Adrenal gland (tissue), 12 donors: ENCODE results near the gene CD163. TPM values are rescaled to one million over a fixed set of nuclear protein-coding genes. Genes with fewer than 3 reads are reported as not detected.
"Not testable (repeated sequence)": the region's sequence is repeated elsewhere in the genome, so short reads cannot be mapped to it uniquely, and the experiment has no call there.

Source experiments
- DNase-seq, 7 donors: peaks; one replicate each; pipeline ENCODE4 v3.0.0-alpha.2; 2019 to 2020
- H3K27ac ChIP-seq, 5 donors: fragments of 200-600 bp; sonication (generic) in 4 of 5; 1 replicate in 3 of 5; 2 replicates in 2 of 5; pipeline versions ENCODE4 v1.5.1 to v1.8.0; 2016 to 2020; ENCODE audit warnings: mild to moderate bottlenecking in 1 of 5
- H3K27me3 ChIP-seq: fragments of 200-600 bp; 2 replicates; pipeline ENCODE4 v1.8.0; 2021
- H3K36me3 ChIP-seq, 2 donors: fragments of 200-600 bp; replicated peaks in 1 of 2; 1 replicate in 1 of 2; 2 replicates in 1 of 2; pipeline versions ENCODE4 v1.5.1 to v1.8.0; 2018 to 2022
- H3K4me1 ChIP-seq, 2 donors: fragments of 200-600 bp; replicated peaks in 1 of 2; 1 replicate in 1 of 2; 2 replicates in 1 of 2; pipeline versions ENCODE4 v1.5.1 to v1.8.0; 2018 to 2021
- H3K4me3 ChIP-seq, 4 donors: fragments of 200-600 bp; sonication (generic) in 3 of 4; one replicate each; pipeline ENCODE4 v1.5.1; 2016 to 2018
- H3K9me3 ChIP-seq, 3 donors: fragments of 200-600 bp; sonication (generic) in 1 of 3; replicated peaks in 1 of 3; 1 replicate in 2 of 3; 2 replicates in 1 of 3; pipeline versions ENCODE4 v1.5.1 to v1.8.0; 2016 to 2021
- POLR2A ChIP-seq, 2 donors: fragments of 450-650 bp; IDR thresholded peaks; one replicate each; pipeline ENCODE4 v1.6.1; 2017; ENCODE audit warnings: antibody characterized with exemption in 2 of 2, mild to moderate bottlenecking in 2 of 2, moderate library complexity in 1 of 2
- WGBS, 4 donors: extraction: QIAGEN DNeasy Blood & Tissue Kit in 2 of 4; methylation state at CpG; one replicate each; pipeline versions ENCODE4 v1.1.5 to v1.1.7; 2013 to 2017; 5-methylcytosine and 5-hydroxymethylcytosine counted together
- intact Hi-C, 2 donors: fragments of 100-400 bp; cut with DNase I; formaldehyde crosslinking; loops; one replicate each; pipeline versions ENCODE4 v1.14.1 to v1.15.0; 2022 to 2023
- polyA plus RNA-seq, 3 donors: library from polyadenylated mRNA; stranded (reverse); fragments of 200-250 nt in 2 of 3; fragments of 350-450 nt in 1 of 3; fragmentation: Illumina TruSeq in 1 of 3; extraction: RNeasy Lipid Tissue Mini Kit (QIAGEN cat#74804) in 1 of 3; gene quantifications; one replicate each; pipeline ENCODE4 v1.2.3, GENCODE V29; 2013 to 2014
- total RNA-seq, 9 donors: library from RNA; depleted of rRNA in 4 of 9; stranded (reverse); fragments of >200 nt in 4 of 9; fragments of 120-200 nt in 1 of 9; fragmentation: NEBNext Ultra II Directional in 1 of 9; extraction: Animal tissue kit (Norgen Biotek cat#: 25700) in 1 of 9; gene quantifications; one replicate each; pipeline versions ENCODE4 v1.1.0 to v1.2.4, GENCODE V29; 2013 to 2023
- TF ChIP-seq, protein P1 (sequence below), 6 experiments: fragments of 450-650 bp in 4 of 6; fragments of 200-600 bp in 2 of 6; sonication (generic) in 1 of 6; IDR thresholded peaks; 1 replicate in 5 of 6; 2 replicates in 1 of 6; pipeline versions ENCODE4 v1.5.1 to v1.8.0; 2016 to 2021; ENCODE audit warnings: antibody characterized with exemption in 6 of 6, mild to moderate bottlenecking in 2 of 6, moderate library complexity in 1 of 6
- donor health status: healthy with polysubstance abuse.
- donor health status: Bipolar disorder and iron deficiency.
- donor health status: DM: yes; HTN: yes; CAD: no.
- donor health status: DM: no; HTN: no; CAD: no.
- donor health status: DM: no; HTN: no; CAD: no.
- donor health status: DM: yes; HTN: yes; CAD: no.

The CD163 gene
- total and polyA plus RNA-seq, 12 donors: 8.8 to 690 (median 313) TPM

GRCh38 chr12:7512553-7512952 lies 9.0 kb upstream of the CD163 start:
- Histone ChIP-seq H3K36me3 (no peaks in the 10 kb centered on the region), H3K4me1 (no peaks in the 10 kb centered on the region), H3K9me3 (no peaks in the 10 kb centered on the region), H3K27ac (no peak overlapping the region), H3K4me3 (no peak overlapping the region), H3K27me3 (no peaks in the 10 kb centered on the region)
- intact Hi-C loops: no loop called here
- DNase-seq: peak in 6 of 7 donors; percentile 32 to 71 (median 56)
- 64 to 79% (median 71%) methylated on average over 3 of the region's 3 CpGs for WGBS, 4 donors
- TF ChIP-seq, protein P1, sequence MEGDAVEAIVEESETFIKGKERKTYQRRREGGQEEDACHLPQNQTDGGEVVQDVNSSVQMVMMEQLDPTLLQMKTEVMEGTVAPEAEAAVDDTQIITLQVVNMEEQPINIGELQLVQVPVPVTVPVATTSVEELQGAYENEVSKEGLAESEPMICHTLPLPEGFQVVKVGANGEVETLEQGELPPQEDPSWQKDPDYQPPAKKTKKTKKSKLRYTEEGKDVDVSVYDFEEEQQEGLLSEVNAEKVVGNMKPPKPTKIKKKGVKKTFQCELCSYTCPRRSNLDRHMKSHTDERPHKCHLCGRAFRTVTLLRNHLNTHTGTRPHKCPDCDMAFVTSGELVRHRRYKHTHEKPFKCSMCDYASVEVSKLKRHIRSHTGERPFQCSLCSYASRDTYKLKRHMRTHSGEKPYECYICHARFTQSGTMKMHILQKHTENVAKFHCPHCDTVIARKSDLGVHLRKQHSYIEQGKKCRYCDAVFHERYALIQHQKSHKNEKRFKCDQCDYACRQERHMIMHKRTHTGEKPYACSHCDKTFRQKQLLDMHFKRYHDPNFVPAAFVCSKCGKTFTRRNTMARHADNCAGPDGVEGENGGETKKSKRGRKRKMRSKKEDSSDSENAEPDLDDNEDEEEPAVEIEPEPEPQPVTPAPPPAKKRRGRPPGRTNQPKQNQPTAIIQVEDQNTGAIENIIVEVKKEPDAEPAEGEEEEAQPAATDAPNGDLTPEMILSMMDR (IDR thresholded peaks at IDR 0.05): no peak
- no peak for TF ChIP-seq POLR2A (IDR thresholded peaks at IDR 0.05)

DNA sequence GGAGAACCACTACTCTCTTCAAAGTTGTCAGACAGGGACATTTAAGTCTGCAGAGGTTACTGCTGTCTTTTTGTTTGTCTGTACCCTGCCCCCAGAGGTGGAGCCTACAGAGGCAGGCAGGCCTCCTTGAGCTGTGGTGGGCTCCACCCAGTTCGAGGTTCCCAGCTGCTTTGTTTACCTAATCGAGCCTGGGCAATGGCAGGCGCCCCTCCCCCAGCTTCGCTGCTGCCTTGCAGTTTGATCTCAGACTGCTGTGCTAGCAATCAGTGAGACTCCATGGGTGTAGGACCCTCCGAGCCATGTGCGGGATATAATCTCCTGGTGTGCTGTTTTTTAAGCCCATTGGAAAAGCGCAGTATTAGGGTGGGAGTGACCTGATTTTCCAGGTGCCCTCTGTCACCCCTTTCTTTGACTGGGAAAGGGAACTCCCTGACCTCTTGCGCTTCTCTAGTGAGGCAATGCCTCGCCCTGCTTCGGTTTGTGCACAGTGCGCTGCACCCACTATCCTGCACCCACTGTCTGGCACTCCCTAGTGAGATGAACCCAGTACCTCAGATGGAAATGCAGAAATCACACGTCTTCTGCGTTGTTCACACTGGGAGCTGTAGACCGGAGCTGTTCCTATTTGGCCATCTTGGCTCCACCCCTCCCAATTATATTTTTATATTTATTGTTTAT lies 6.4 kb upstream of the CD163 start:
- H3K4me1 ChIP-seq, H3K27me3 ChIP-seq, DNase-seq, H3K4me3 ChIP-seq, H3K36me3 ChIP-seq, H3K9me3 ChIP-seq, intact Hi-C loops, H3K27ac ChIP-seq: not testable (repeated sequence)
- 88 to 91% (median 90%) methylated on average over 7 to 14 of the region's 14 CpGs for WGBS, 4 donors

DNA sequence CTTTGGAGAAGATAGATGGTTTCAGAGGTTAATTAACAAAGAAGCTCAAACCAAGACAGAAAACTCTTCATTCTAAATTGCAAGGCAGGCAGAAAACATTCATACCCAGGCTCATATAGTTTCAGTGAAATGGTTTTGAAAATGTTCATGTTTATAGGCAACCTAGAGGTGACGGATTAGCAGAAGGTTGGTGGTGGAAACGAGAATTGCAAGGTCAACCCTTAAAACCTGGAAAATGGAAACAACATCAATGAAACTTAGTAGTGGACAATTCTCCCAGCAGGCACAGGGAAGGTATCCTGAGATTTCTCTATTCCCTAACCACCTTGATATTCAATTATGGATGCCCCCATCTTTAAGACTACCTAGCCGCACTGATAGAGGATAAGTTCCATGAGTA lies 965 bp downstream of the CD163 start:
- no peak for DNase-seq
- TF ChIP-seq, protein P1 (IDR thresholded peaks at IDR 0.05): peak in 1 of 6 experiments; percentile 22
- TF ChIP-seq POLR2A (IDR thresholded peaks at IDR 0.05): no peak
- 50 to 68% (median 60%) methylated on average over 3 of the region's 3 CpGs for WGBS, 4 donors
- Histone ChIP-seq H3K4me1 (no peaks in the 10 kb centered on the region), H3K36me3 (no peaks in the 10 kb centered on the region), H3K27ac (peak overlapping the region; percentile 20 to 89 (median 32)), H3K4me3 (peak overlapping the region in 1 of 4 donors; percentile 26), H3K27me3 (no peaks in the 10 kb centered on the region), H3K9me3 (no peaks in the 10 kb centered on the region)
- intact Hi-C loops: no loop called here

DNA sequence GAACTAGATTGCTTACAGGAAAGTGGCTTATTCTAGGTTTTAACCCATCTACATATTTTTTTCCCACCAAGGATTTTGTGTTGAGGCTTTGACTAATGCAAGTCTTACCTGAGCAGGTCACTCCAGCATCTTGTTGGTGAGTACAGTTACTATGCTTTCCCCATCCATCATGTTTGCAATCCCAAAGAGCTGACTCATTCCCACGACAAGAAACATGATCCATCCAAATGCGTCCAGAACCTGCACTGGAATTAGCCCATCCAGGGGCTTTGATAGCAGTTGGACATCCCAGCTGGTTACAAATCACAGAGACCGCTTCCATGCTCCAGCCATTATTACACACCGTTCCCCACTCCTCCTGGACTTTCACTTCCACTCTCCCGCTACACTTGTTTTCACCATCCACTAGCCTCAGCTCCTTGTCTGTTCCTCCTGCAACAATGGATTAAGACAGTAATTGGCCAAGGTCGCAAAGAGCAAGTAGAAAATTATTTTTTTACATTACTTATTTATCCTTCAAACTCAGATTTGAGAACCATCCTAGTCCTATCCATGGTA lies 2.5 kb downstream of the CD163 start:
- no peaks in the 10 kb centered on the region for H3K27me3 ChIP-seq
- intact Hi-C loops: no loop called here
- H3K27ac ChIP-seq: peak overlapping the region in 3 of 5 donors; percentile 29 to 89 (median 76)
- no peak for TF ChIP-seq POLR2A (IDR thresholded peaks at IDR 0.05)
- TF ChIP-seq, protein P1 (IDR thresholded peaks at IDR 0.05): no peak
- no peak for DNase-seq
- H3K4me1 ChIP-seq: no peaks in the 10 kb centered on the region
- 61 to 74% (median 64%) methylated on average over 5 to 6 of the region's 6 CpGs for WGBS, 4 donors
- no peaks in the 10 kb centered on the region for H3K9me3 ChIP-seq
- H3K4me3 ChIP-seq: peak overlapping the region in 1 of 4 donors; percentile 26
- H3K36me3 ChIP-seq: no peaks in the 10 kb centered on the region

- 62 to 86% (median 78%) methylated on average over 1 of the region's 1 CpG for WGBS, 4 donors
- intact Hi-C loops: no loop called here
- no peaks in the 10 kb centered on the region for H3K27me3 ChIP-seq
- H3K4me1 ChIP-seq: no peaks in the 10 kb centered on the region
- H3K27ac ChIP-seq: peak overlapping the region; percentile 9 to 89 (median 46)
- DNase-seq: no peak
- TF ChIP-seq POLR2A (IDR thresholded peaks at IDR 0.05): no peak
- TF ChIP-seq, protein P1 (IDR thresholded peaks at IDR 0.05): no peak
- H3K4me3 ChIP-seq: peak overlapping the region in 1 of 4 donors; percentile 26
- no peaks in the 10 kb centered on the region for H3K36me3 ChIP-seq
- no peaks in the 10 kb centered on the region for H3K9me3 ChIP-seq
Observed at GRCh38 chr12:7499636-7500035, 3.9 kb downstream of the CD163 start.
